SKM-1 treated with dmso at 0.1 percent for 144 hours (cell line): ENCODE measurements around the gene GLIS2.

Experiments used
- DNase-seq: peaks from one replicate; lab custom pipeline; 2025; ENCODE audit not compliant: unreplicated experiment; lab: John Stamatoyannopoulos, UW

GLIS2 gene

GRCh38 chr16:4367393-4367856, 51.6 kb downstream of the GLIS2 start:
- DNase-seq, result no peak

GRCh38 chr16:4369007-4369733, 53.3 kb downstream of the GLIS2 start:
- no peak for DNase-seq

- no peak for DNase-seq
Observed at GRCh38 chr16:4370151-4370550, 54.3 kb downstream of the GLIS2 start.

GRCh38 chr16:4370570-4371356, 54.9 kb downstream of the GLIS2 start:
- DNase-seq, result no peak

GRCh38 chr16:4371357-4372000, 55.6 kb downstream of the GLIS2 start, which contains the start of gene VASN:
TSS of gene VASN (plus strand) at chr16:4371848. CDS start at chr16:4380878, 9,030 bp downstream.
- DNase-seq, result no peak

GRCh38 chr16:4372001-4372577, 56.2 kb downstream of the GLIS2 start:
- DNase-seq, result no peak

GRCh38 chr16:4372578-4373355, 56.9 kb downstream of the GLIS2 start:
- no peak for DNase-seq

- DNase-seq, result no peak
Observed at GRCh38 chr16:4373356-4373908, 57.6 kb downstream of the GLIS2 start.

GRCh38 chr16:4373909-4374742, 58.3 kb downstream of the GLIS2 start:
- DNase-seq, result no peak

GRCh38 chr16:4375717-4376116, 59.9 kb downstream of the GLIS2 start:
- no peak for DNase-seq

- DNase-seq, result no peak
Observed at GRCh38 chr16:4376126-4376892, 60.4 kb downstream of the GLIS2 start.

- no peak for DNase-seq
Observed at GRCh38 chr16:4376893-4377572, 61.2 kb downstream of the GLIS2 start.

- no peak for DNase-seq
Observed at GRCh38 chr16:4377573-4378154, 61.8 kb downstream of the GLIS2 start.

GRCh38 chr16:4378161-4378666, 62.3 kb downstream of the GLIS2 start:
- DNase-seq, result no peak

GRCh38 chr16:4378999-4379690, 63.3 kb downstream of the GLIS2 start:
- DNase-seq, result no peak

- no peak for DNase-seq
Observed at GRCh38 chr16:4380119-4381063, 64.5 kb downstream of the GLIS2 start.
